ENCODE data around the gene LRP1B.

Gene LRP1B

DNA sequence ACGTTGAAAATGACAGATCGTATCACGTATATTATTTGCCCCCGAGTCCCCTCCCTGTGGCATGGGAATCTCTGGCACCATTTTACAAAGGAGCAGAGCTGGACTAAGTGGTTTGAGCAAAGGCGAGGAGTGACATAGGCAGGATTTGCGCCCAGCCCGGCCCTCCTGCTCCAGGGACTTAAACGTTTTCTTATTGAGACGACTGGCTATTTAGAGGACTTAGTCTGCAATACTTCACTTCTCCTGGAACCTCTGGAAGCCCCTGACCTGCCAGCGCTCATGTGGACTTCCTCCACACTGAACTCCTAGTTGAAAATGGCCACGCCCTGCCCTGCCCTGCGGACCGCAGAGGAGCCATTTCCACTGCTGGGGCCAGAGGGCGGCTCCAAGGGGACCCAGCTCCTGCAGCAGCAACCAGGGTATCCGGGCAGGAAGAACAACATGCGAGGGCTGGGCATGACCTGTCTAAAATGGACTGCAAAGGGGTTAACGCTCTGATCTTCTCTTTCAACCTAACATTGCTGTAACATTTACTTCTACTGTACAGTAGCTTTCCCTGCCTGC lies 690.7 kb downstream of the LRP1B start (continued):
- TF ChIP-seq CSRNP3 (CRISPR knock-in tag; IDR thresholded peaks at IDR 0.05) (no peak), ZNF8 (CRISPR knock-in tag; IDR thresholded peaks at IDR 0.05) (no peak)

GRCh38 chr2:141439524-141439923 lies 691.3 kb downstream of the LRP1B start:
- TF ChIP-seq GLIS3 (CRISPR knock-in tag; IDR thresholded peaks at IDR 0.05) (no peak), SNAI2 (CRISPR knock-in tag; IDR thresholded peaks at IDR 0.05) (no peak), POU6F1 (CRISPR knock-in tag; IDR thresholded peaks at IDR 0.05; ENCODE audit: borderline replicate concordance, low read depth) (no peak)
- ATAC-seq = no peak

- ATAC-seq = no peak
- TF ChIP-seq GLIS3 (CRISPR knock-in tag; IDR thresholded peaks at IDR 0.05) (no peak), ZFP3 (CRISPR knock-in tag; IDR thresholded peaks at IDR 0.05) (no peak), PPARA (CRISPR knock-in tag; IDR thresholded peaks at IDR 0.05; ENCODE audit: borderline replicate concordance) (no peak), ZFP30 (CRISPR knock-in tag; IDR thresholded peaks at IDR 0.05) (no peak), SNAI2 (CRISPR knock-in tag; IDR thresholded peaks at IDR 0.05) (no peak), ZNF8 (CRISPR knock-in tag; IDR thresholded peaks at IDR 0.05) (no peak), TOX (CRISPR knock-in tag; IDR thresholded peaks at IDR 0.05; ENCODE audit: borderline replicate concordance) (no peak), TSHZ2 (CRISPR knock-in tag; IDR thresholded peaks at IDR 0.05) (no peak), ARNTL (CRISPR knock-in tag; IDR thresholded peaks at IDR 0.05; ENCODE audit: borderline replicate concordance, low read depth) (no peak), OSR1 (CRISPR knock-in tag; IDR thresholded peaks at IDR 0.05) (no peak), PATZ1 (CRISPR knock-in tag; IDR thresholded peaks at IDR 0.05; ENCODE audit: borderline replicate concordance) (no peak), TCF4 (CRISPR knock-in tag; IDR thresholded peaks at IDR 0.05; ENCODE audit: borderline replicate concordance) (no peak), POU6F1 (CRISPR knock-in tag; IDR thresholded peaks at IDR 0.05; ENCODE audit: borderline replicate concordance, low read depth) (no peak), ESRRG (CRISPR knock-in tag; IDR thresholded peaks at IDR 0.05) (no peak), ISL1 (CRISPR knock-in tag; IDR thresholded peaks at IDR 0.05) (no peak), RARB (CRISPR knock-in tag; IDR thresholded peaks at IDR 0.05) (no peak), BACH2 (CRISPR knock-in tag; IDR thresholded peaks at IDR 0.05; ENCODE audit: borderline replicate concordance) (no peak), CSRNP3 (CRISPR knock-in tag; IDR thresholded peaks at IDR 0.05) (no peak), ZNF70 (CRISPR knock-in tag; IDR thresholded peaks at IDR 0.05) (no peak)
Observed at GRCh38 chr2:141438536-141438935, 692.3 kb downstream of the LRP1B start.

Data from SK-N-SH treated with all-trans-retinoic acid at 6 μM for 48 hours (cell line).